D721Med (cell line): ENCODE results near the gene ALOX5.
"Not testable (repeated sequence)": the region's sequence is repeated elsewhere in the genome, so short reads cannot be mapped to it uniquely, and the experiment has no call there.

Experiments
- DNase-seq: peaks from one replicate; pipeline ENCODE4 v3.0.0; 2011; ENCODE audit warnings: low spot score; ENCODE audit not compliant: insufficient read length
- FAIRE-seq: peaks from 2 replicates; lab custom pipeline; 2011; peaks lifted over from hg19 to GRCh38; lab: Jason Lieb, UNC
- TF ChIP-seq, protein P1 (sequence below): IDR thresholded peaks from 2 replicates; pipeline ENCODE4 v1.5.1; 2012; ENCODE audit warnings: mild to moderate bottlenecking, control low read depth; ENCODE audit not compliant: insufficient read depth; ENCODE audit errors: missing control alignments

ALOX5 gene

DNA sequence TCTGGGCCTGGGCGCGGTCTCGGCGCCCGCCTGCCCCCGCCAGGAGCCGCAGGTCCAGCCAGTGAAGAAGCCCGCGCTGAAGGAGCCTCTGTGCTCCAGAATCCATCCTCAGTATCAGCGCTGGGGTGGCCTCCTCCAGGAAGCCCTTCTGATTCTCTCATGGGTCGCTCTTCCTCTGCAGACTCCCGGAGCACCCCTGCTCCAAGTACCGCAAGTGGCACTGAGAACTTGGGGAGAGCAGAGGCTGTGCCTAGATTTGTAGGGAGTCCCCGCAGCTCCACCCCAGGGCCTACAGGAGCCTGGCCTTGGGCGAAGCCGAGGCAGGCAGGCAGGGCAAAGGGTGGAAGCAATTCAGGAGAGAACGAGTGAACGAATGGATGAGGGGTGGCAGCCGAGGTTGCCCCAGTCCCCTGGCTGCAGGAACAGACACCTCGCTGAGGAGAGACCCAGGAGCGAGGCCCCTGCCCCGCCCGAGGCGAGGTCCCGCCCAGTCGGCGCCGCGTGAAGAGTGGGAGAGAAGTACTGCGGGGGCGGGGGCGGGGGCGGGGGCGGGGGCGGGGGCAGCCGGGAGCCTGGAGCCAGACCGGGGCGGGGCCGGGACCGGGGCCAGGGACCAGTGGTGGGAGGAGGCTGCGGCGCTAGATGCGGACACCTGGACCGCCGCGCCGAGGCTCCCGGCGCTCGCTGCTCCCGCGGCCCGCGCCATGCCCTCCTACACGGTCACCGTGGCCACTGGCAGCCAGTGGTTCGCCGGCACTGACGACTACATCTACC, at the start of gene ALOX5:
ALOX5 (plus strand) TSS at position 641 of the 774 bp plus-strand sequence; CDS start at position 705, 64 bp downstream.
- TF ChIP-seq, protein P1, sequence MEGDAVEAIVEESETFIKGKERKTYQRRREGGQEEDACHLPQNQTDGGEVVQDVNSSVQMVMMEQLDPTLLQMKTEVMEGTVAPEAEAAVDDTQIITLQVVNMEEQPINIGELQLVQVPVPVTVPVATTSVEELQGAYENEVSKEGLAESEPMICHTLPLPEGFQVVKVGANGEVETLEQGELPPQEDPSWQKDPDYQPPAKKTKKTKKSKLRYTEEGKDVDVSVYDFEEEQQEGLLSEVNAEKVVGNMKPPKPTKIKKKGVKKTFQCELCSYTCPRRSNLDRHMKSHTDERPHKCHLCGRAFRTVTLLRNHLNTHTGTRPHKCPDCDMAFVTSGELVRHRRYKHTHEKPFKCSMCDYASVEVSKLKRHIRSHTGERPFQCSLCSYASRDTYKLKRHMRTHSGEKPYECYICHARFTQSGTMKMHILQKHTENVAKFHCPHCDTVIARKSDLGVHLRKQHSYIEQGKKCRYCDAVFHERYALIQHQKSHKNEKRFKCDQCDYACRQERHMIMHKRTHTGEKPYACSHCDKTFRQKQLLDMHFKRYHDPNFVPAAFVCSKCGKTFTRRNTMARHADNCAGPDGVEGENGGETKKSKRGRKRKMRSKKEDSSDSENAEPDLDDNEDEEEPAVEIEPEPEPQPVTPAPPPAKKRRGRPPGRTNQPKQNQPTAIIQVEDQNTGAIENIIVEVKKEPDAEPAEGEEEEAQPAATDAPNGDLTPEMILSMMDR = no peak
- peak; percentile 29 for DNase-seq
- no peak for FAIRE-seq

DNA sequence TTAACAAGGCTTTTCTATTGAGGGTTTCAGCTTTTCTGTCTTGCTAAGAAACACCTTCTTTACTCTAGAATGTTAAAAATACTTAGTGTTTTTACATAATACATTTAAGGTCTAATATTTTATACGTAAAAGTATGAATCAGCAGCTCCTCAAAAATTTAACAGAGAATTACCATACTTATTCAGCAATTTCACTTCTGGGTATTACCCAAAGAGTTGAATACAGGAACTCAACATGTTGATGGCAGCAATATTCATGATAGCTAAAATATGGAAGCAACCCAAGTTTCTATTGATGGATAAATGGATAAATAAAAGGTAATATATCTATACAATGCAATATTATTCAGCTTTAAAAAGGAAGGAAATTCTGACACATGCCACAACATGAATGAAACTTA, 48.9 kb upstream of the ALOX5 start:
- no peak for DNase-seq
- FAIRE-seq = no peak
- TF ChIP-seq, protein P1 = no peak

DNA sequence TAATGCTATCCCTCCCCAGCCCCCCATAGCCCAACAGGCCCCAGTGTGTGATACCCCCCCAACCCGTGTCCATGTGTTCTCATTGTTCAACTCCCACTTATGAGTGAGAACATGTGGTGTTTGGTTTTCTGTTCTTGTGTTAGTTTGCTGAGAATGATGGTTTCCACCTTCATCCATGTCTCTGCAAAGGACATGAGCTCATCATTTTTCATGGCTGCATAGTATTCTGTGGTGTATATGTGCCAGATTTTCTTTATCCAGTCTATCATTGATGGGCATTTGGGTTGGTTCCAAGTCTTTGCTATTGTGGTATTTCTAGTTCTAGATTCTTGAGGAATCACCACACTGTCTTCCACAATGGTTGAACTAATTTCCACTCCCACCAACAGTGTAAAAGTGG, 47.2 kb upstream of the ALOX5 start:
- DNase-seq, FAIRE-seq: not testable (repeated sequence)

DNA sequence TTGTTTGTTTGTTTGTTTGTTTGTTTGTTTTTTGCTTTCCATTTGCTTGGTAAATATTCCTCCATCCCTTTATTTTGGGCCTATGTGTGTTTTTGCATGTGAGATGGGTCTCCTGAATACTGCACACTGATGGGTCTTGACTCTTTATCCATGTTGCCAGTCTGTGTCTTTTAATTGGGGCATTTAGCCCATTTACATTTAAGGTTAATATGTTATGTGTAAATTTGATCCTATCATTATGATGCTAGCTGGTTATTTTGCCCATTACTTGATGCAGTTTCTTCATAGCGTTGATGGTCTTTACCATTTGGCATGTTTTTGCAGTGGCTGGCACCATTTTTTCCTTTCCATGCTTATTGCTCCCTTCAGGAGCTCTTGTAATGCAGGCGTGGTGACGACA, 42.2 kb upstream of the ALOX5 start:
- DNase-seq, FAIRE-seq: not testable (repeated sequence)

DNA sequence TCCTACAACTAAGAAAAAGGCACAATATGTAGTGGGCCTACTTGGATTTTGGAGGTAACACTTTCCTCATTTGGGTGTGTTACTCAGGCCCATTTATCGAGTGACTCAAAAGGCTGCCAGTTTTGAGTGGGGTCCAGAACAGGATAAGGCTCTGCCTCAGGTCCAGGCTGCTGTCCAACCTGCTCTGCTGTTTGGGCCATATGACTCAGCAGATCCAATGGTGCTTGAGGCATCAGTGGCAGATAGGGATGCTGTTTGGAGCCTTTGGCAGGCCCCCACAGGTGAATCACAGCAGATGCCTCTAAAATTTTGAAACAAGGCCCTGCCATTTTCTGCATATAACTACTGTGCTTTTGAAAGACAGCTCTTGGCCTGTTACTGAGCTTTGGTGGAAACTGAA, 34.1 kb upstream of the ALOX5 start:
- FAIRE-seq = no peak
- no peak for DNase-seq
- TF ChIP-seq, protein P1 = no peak

DNA sequence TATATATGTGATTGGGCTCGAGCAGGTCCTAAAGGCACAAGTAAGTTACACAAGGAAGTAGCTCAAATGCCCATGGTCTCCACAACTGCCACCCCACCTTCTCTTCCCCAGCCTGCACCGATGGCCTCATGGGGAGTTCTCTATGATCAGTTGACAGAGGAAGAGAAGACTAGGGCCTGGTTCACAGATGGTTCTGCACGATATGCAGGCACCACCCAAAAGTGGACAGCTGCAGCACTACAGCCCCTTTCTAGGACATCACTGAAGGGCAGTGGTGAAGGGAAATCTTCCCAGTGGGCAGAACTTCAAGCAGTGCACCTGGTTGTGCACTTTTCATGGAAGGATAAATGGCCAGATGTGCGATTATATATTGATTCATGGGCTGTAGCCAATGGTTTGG, 33.6 kb upstream of the ALOX5 start:
- FAIRE-seq, DNase-seq: not testable (repeated sequence)

DNA sequence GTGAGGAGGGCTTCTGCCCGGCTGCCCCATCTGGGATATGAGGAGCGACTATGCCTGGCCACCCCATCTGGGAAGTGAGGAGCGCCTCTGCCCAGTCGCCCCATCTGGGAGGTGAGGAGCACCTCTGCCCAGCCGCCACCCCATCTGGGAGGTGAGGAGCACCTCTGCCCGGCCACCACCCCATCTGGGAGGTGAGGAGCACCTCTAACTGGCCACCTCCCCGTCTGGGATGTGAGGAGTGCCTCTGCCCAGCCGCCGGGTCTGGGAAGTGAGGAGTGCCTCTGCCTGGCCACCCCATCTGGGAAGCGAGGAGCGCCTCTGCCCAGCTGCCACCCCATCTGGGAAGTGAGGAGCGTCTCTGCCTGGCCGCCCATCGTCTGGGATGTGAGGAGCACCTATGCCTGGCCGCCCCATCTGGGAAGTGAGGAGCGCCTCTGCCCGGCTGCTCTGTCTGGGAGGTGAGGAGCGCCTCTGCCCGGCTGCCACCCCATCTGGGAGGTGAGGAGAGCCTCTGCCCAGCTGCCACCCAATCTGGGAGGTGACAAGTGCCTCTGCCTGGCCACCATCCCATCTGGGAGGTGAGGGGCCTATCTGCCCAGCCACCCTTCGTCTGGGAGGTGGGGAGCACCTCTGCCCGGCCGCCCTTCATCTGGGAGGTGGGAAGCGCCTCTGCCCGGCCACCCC, 27.2 kb upstream of the ALOX5 start:
- FAIRE-seq, DNase-seq: not testable (repeated sequence)

DNA sequence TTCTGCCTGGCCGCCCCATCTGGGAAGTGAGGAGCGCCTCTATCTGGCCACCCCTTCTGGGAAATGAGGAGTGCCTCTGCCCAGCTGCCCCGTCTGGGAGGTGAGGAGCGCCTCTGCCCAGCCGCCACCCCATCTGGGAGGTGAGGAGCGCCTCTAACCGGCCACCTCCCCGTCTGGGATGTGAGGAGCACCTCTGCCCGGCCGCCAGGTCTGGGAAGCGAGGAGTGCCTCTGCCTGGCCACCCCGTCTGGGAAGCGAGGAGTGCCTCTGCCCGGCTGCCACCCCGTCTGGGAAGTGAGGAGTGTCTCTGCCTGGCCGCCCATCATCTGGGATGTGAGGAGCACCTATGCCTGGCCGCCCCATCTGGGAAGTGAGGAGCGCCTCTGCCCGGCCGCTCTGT, 26.6 kb upstream of the ALOX5 start:
- not testable (repeated sequence) for FAIRE-seq, DNase-seq

DNA sequence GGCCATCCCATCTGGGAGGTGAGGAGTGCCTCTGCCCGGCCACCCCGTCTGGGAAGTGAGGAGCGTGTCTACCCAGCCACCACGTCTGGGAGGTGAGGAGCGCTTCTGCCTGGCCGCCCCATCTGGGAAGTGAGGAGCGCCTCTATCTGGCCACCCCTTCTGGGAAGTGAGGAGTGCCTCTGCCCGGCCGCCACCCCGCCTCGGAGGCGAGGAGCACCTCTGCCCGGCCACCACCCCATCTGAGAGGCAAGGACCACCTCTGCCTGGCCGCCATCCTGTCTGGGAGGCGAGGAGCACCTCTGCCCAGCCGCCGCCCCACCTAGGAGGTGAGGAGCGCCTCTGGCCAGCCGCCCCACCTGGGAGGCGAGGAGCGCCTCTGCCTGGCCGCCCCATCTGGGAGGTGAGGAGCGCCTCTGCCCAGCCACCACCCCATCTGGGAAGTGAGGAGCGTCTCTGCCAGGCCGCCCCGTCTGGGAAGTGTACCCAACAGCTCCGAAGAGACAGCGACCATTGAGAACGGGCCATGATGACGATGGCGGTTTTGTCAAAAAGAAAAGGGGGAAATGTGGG, 25.7 kb upstream of the ALOX5 start:
- not testable (repeated sequence) for FAIRE-seq

DNA sequence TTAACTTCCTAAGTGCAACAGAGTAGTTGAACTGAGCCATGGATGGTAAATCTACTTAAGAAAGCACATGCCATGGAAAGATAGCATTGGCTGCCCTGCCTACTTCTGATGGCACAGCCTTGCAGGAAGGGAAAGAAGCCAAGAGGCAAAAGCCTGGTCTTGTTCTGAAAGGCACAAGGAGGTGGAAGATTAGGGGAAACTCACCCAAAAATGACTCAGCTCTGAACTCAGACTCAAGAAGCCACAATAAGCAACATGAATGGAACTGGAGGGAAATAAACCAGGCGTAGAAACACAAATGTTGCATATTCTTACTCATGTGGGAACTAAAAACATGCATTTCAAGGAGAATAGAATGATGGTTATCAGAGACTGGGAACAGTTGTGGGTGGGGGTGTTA, 20.8 kb upstream of the ALOX5 start:
- TF ChIP-seq, protein P1 = no peak
- DNase-seq (no peak), FAIRE-seq (no peak)

More for the DNA sequence above, 25.7 kb upstream of the ALOX5 start:
- not testable (repeated sequence) for DNase-seq
